Activated CD4-positive, alpha-beta T cell treated with anti-CD3 and anti-CD28 coated beads for 4 hours (primary cell): ENCODE data around the gene RHBDL1.
A peak's percentile ranks its signal among the peaks of the same experiment; 100 is the strongest.

Experiments
- DNase-seq, 2 donors: peaks; one replicate each; pipeline ENCODE4 v3.0.0-alpha.2; 2020

The RHBDL1 gene

DNA sequence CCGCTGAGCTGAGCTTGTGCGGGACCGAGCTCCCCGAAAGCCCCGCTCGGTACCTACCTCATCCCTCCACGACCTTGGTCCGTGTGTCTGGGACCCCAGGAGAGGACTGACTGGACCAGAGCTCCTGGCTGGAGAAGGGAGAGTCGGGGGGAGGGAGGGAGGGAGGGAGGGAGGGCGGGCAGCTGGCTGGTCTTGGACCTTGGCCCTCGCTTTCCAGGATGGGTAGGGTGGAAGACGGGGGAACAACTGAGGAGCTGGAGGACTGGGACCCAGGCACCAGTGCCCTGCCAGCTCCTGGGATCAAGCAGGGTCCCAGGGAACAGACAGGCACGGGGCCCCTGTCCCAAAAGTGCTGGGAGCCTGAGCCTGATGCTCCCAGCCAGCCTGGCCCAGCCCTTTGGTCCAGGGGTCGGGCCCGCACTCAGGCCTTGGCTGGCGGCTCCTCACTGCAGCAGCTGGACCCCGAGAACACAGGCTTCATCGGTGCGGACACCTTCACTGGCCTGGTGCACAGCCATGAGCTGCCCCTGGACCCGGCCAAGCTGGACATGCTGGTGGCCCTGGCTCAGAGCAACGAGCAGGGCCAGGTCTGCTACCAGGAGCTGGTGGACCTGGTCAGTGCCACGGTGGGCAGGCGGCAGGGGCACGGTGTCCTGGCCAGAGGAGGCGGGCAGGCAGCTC is 553 bp downstream of the RHBDL1 start:
- DNase-seq: no peak

DNA sequence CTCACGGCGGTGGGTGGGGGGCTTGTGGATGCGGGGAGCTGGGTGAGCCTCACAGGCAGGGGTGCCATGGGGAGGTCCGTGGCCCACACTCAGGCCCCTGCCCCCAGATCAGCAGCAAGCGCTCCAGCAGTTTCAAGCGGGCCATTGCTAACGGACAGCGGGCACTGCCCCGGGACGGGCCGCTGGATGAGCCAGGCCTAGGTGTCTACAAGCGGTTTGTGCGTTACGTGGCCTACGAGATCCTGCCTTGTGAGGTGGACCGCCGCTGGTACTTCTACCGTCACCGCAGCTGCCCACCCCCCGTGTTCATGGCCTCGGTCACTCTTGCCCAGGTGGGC is 1.1 kb downstream of the RHBDL1 start:
- DNase-seq: no peak

DNA sequence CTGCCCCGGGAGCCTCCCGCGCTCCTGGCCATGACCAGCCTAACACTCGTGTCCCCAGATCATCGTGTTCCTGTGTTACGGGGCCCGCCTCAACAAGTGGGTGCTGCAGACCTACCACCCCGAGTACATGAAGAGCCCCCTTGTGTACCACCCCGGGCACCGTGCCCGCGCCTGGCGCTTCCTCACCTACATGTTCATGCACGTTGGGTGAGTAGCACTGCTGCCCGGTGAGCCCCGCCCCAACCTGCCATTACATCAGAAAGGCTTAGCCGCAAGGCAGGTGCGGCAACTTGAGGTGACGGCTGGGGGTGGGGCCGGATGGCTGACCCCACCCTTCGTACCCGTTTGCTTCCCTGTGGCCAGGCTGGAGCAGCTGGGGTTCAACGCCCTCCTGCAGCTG is 1.4 kb downstream of the RHBDL1 start:
- DNase-seq: no peak

DNA sequence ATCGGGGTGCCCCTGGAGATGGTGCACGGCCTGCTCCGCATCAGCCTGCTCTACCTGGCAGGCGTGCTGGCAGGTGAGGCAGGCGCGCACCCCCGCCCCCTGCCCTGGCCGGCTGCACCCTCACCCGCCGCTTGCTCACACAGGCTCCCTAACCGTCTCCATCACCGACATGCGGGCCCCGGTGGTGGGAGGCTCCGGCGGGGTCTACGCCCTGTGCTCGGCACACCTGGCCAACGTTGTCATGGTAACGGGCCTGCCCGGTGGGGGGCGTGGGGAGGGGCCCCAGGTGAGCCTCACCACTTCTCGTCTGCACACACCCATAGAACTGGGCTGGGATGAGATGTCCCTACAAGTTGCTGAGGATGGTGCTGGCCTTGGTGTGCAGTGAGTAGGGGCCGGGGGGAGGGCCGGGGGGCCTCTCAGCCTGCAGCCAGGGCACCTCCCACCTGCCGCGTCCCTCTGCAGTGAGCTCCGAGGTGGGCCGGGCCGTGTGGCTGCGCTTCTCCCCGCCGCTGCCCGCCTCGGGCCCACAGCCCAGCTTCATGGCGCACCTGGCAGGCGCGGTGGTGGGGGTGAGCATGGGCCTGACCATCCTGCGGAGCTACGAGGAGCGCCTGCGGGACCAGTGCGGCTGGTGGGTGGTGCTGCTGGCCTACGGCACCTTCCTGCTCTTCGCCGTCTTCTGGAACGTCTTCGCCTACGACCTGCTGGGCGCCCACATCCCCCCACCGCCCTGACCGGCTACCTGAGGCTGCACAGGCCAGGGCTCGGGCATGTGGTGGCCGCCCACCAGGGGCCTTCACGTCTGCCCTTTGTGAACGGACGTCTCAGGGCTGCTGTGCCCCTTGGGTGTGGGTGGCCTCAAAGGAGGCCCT is 2.1 kb downstream of the RHBDL1 start:
- no peak for DNase-seq

DNA sequence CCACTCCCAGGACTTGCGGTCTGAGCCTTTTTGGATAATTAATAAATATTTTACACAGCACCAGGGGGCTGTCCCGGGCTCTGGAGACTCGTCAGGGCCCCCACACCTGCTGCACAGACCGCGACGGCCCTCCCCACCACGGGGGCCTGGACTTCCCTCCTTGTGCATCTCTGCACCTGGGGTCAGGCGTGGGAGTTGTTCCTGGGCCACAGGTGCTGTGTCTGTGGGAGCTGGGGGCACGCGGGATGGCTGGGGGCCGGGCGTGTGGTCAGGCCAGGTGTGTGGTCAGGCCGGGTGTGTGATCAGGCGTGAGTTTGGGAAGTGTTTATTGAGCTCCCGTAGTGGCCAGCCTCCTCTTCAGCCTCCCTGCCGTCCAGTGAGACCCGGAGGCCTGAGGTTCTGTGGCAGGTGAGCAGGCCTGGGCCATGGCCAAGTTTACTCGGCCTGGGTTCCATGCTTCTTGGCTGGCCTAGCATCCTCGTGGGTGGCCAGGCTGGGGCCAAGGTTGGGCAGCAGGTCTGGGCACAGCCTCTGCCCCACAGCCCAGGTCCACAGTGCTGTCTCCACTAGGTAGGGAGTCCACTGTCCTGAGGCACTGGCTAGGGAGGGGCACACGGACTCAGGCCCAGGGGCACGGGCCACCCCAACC is 2.9 kb downstream of the RHBDL1 start:
- DNase-seq: no peak

DNA sequence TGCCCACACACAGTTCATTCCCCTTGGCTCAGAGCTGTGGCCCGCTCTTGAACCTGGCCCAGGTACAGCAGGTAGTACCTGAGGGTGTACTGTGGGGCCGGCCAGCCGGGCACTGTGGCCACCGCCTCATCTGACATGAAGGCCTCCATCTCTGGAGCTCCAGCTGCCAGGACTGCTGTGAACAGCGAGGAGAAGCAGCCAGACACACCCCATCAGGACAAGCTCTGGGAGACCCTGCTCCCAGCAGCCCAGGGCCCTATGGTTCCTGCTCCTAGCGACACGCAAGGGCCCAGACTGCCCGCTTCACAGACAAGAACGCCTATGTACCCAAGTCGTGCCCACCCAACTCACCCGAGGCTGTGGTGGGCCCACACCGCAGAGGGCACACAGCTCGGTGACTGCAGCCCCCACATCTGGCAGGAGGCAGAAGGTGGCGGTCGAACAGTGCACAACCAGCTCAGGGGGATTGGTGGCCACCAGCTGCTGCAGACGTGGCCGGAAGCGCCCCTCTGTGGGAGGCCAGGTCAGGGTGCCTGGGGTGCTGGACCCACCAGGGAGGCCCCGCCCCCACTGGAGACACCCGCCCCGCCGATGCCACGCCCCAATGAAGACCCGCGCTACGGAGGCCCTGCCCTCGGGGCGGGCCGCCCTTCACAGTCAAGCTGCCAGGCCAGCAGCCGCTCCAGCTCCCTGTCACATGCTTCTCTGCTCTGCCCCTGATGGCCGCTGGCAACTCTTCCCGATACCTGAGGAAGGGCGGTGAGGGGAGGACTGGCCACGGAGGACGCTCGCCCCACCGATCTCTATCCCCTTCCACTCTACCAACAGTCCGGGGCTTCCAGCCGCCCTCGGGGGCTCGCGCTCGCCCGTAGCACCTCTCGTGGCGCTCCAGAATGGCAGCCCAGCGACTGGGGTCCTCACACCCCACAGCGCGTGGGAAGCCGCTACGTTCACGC is 3.7 kb downstream of the RHBDL1 start:
- DNase-seq: peak; percentile 47 to 50

DNA sequence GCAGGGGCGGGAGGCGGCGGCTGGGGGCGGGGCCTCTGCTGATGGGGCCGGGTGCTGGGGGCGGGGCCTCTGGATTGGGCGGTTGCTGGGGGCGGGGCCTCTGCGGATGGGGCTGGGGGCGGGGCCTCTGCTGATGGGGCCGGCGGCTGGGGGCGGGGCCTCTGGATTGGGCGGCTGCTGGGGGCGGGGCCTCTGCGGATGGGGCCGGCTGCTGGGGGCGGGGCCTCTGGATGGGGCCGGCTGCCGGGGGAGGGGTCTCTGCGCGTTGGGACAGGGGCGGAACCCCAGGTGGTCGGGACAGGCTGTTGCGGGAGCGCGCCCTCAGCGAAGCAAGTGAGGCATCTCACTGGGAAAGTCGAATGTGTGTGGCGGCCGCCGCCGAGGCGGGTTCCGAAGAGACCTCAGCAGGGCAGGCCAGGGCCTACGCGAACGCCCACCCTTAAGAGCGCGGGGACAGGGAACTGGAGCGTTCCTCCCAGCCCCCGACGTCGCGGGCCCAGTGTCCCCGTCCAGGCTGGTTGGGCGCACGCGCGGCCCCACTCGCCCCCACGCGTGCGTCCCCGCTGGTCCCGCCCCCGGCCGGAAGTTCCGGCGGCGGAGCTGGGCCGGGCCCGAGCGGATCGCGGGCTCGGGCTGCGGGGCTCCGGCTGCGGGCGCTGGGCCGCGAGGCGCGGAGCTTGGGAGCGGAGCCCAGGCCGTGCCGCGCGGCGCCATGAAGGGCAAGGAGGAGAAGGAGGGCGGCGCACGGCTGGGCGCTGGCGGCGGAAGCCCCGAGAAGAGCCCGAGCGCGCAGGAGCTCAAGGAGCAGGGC is 4.5 kb downstream of the RHBDL1 start, which contains the start of gene STUB1:
STUB1 (plus strand) TSS at position 597 of the 811 bp plus-strand sequence; CDS start at position 713, 116 bp downstream.
- DNase-seq: peak; percentile 91 to 93

DNA sequence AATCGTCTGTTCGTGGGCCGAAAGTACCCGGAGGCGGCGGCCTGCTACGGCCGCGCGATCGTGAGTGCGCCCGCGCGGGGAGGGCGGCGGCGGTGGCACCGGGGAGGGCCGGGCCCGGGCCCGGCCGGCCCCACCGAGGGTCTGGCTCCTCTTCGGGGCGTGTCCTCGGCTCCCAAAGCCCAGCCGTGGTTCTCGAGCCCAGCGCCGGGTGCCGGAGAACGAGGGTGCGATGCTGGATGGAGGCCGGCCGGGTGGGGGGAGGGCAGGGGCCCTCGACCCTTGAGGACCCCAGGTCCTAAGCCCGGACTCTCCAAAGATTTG is 5.1 kb downstream of the RHBDL1 start:
- no peak for DNase-seq

DNA sequence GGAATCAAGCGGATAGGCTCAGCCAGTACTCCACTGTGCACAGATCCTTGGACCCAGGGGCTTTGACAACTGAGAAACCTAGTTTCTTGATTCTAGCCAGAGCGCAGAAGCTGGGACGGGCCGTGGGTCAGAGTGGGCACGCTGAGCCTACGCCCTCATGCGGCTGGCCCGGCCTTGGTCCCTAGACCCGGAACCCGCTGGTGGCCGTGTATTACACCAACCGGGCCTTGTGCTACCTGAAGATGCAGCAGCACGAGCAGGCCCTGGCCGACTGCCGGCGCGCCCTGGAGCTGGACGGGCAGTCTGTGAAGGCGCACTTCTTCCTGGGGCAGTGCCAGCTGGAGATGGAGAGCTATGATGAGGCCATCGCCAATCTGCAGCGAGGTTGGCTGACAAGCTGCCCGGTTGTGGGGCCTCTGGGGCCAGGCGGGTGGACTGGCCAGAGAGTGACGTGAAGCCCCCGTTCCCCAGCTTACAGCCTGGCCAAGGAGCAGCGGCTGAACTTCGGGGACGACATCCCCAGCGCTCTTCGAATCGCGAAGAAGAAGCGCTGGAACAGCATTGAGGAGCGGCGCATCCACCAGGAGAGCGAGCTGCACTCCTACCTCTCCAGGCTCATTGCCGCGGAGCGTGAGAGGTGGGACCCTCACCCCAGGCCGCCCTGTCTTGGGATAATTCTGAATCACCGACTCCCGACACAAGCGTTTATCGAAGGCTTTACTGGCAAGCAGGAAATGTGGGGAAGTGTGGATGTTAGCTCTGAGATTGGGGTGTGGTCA is 5.7 kb downstream of the RHBDL1 start:
- DNase-seq: no peak

DNA sequence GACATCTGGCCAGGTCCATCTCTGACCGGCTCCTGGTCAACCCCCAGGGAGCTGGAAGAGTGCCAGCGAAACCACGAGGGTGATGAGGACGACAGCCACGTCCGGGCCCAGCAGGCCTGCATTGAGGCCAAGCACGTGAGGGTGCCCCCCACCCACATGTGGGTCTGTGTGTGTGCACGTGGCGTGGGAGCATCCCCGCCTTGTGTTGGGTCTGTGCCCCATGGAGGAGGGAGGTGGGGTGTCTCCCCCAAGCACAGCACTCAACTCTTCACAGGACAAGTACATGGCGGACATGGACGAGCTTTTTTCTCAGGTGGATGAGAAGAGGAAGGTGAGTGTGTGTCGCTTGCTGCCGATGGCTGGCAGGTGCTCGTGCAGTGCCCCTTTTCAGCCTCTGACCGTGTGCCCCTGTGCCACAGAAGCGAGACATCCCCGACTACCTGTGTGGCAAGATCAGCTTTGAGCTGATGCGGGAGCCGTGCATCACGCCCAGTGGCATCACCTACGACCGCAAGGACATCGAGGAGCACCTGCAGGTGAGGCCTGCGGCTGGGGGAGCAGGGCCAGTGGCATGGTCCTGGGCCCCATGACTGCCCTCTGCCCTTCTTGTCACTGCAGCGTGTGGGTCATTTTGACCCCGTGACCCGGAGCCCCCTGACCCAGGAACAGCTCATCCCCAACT is 6.4 kb downstream of the RHBDL1 start:
- DNase-seq: no peak

DNA sequence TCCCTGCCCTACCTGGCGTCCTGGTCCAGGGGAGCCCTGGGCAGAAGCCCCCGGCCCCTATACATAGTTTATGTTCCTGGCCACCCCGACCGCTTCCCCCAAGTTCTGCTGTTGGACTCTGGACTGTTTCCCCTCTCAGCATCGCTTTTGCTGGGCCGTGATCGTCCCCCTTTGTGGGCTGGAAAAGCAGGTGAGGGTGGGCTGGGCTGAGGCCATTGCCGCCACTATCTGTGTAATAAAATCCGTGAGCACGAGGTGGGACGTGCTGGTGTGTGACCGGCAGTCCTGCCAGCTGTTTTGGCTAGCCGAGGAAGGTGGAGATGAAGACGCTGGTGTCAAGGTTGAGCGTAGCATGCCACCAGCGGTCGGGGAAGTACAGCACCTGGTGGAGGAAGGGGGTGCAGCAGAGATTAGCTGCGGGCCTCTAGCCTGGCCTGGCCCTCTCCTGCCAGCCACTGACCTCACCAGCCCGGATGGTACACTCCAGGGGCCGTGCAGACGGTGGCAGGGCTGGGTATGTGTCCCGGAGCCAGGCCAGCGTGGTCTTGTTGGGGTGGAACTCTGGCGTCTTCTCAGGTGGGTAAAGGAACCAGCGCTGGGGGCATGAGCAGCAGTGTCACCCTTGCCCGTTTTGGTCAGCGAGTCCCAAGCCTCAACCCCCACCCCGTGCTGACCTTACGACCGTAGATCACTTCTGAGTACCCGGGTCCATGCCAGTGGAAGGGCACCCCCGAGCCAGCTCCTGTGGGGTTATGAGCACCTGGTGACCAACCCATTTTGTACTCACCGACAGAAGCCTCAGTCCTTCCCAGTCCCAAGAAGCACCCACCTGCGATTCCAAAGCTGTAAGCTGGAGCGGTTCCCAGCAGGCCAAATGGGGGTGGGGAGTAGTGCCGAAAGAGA is 7.3 kb downstream of the RHBDL1 start:
- DNase-seq: no peak

DNA sequence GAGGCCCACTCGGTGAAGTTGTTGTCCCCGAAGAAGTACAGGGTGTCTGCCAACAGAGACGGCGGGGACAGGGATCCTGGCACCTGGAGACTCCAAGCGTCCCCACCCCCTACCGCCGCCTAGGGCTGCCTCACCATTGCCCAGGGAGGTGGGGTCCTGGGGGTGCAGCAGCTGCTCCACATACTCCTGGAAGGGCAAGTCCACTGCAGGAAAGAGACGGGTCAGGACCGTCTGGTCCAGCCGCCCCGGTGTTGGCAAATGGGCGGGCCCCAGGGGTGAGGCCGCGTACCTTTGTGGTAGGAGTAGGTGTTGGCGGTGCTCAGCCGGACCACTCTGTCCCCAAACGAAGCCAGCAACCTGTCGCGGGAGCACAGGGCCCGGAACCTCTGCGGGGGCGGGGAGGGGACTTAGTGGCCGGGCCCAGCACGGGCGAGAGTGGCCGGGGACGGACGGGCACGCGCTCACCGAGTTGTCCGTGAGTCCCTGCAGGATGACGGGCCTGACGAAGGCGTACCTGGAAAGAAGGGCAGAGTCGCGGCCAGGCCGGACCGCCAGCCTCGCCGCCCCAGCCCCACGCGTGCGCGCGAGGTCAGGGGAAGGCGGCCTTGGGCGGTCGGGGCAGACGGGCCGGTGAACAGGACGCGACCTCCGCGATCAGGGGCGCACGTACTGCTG is 8.1 kb downstream of the RHBDL1 start:
- DNase-seq: no peak

DNA sequence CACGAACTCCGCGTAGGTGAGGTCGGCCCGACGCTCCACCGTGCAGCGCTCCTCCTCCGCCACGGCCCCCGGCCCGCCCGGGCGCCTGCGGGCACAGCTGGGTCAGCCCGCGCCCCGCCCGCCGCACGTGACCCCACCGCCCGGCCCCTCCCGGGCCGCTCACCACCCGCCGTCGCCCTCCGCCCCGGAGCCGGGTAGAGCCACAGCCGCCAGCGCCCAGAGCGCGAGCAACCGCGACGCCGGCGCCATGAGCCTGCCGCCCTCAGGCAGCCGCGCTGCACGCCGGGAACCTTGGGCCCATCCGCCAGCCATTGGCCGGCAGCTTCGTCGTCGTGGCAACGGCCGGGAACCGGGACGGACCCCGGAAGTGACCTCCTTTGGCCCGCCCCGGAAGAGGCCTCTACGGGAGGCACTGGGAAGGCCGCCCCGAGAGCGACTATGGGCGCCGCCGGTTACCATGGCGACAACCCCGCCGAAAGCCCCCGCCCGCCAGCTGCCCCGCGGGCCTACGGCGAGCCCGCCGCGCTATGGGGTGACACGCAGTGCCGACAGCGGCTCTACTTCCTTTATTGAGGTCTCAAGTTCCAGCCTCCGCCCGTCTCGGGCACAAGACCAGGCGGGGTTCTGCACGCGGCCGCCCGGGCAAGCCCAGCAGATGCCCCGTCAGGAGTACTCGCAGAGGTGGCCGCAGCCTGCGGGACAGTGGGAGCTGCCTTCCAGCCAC is 8.8 kb downstream of the RHBDL1 start, which contains the start of gene JMJD8:
JMJD8 (minus strand) TSS at position 264 of the 724 bp plus-strand sequence; CDS start at position 249, 15 bp downstream.
- peak; percentile 95 to 96 for DNase-seq

DNA sequence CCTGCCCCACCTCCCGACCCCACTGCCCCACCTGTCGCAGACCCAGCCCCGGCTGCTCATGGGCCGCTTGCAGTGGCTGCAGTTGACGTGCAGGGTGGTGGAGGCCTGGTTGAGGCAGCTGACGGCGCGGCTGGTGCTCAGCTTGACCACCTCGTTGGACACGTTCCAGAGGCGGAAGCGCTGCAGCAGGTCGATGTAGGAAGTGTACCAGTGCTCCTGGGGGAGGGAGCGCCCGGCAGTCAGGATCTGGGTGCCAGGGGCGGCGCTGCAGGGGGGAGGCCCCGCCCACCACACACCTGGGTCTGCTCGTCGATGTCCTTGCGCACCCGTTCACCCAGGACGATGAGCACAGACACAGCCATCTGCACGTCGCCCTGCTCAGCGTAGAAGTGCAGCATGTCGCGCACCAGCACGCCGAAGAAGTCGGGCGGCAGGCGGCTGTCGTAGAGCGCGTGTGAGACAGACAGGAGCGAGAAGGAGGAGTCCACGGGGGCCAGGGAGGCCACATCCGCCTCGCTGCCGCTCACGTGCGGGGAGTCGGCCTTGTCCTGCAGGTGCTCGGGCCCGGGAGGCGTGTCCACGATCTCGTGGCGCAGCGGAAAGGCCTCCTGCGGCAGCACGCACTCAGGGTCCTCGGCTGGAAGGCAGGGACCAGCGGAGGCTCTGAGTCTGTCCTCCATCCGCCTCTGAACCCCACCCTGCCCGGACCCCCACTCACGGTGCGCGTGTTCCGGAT is 9.7 kb downstream of the RHBDL1 start:
- DNase-seq: no peak

DNA sequence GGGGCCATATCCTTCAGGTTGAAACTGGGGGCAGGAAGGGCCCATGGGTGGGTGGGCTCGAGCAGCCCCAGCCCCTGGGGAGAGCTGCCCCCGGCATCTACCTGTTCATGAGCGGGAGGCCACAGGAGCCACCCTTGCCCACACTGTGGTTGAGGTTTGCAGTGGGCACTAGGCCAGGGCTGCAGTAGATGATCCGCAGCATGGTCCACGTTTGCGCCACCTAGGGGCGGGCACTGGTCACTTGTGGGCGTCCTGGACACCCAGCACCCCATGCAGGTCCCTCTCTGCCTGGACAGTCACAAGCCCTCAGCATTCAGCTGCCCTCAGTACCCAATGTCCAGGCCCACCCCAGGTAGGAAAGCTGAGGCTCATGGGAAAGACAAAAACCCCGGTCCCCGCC is 10.5 kb downstream of the RHBDL1 start:
- DNase-seq: no peak

DNA sequence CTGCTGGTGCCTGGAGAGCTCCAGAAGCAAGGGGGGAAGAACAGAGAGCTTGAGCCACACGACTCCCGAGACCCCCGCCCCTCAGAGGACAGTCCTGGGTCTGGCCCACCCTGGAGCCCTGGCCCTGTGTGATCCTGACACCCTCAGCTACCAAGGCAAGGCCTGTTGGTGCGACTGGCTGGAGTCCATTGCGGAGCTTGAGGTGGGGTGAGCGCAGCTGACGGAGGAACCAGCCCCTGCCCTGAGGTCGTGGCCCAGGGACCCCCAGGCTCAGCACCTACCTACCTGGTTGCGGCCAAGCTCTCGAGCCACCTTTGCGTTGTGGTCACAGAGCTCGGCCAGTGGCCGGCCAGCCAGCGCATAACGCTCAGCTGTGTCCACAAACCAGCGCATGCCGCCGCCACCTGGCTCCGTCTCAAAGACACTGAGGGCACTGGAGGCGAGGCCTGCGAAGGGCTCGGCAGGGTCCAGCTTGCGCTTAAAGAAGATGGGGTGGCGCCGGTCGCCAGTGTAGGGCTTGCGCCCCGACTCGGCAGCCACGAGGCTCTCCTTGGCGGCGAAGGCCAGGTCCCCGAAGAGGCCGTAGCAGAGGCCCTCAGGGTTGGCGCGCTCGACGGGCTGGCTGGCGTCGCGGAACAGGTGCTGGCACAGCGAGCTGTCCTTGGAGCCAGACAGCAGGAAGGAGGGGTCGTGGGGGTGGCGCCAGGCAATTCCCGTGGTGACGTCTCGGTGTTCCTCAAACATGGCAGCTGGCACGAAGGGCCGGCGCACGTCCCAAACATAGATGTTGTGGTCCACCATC is 11.2 kb downstream of the RHBDL1 start:
- DNase-seq: no peak
